SK-N-SH (cell line): ENCODE measurements around the gene LRRC32. TPM values are rescaled to one million over a fixed set of nuclear protein-coding genes. Genes with fewer than 3 reads are reported as not detected.

Experiments used
- CTCF ChIA-PET: fragments of 300-600, 350-600 bp; formaldehyde crosslinking; extraction: SDS; loops from one replicate; lab custom pipeline; 2021; lab: Yijun Ruan, JAX
- POLR2A ChIA-PET: fragments of 350-600 bp; sonication (Branson Sonifier 250); formaldehyde crosslinking; extraction: SDS; loops from one replicate; lab custom pipeline; 2020; ENCODE audit warnings: antibody characterized with exemption, inconsistent platforms; lab: Yijun Ruan, JAX
- DNase-seq: peaks from one replicate; pipeline ENCODE4 v3.0.0; 2012
- H2AFZ ChIP-seq: fragments of 200-600 bp; sonication (generic); 2 replicates; pipeline ENCODE4 v1.8.1; 2016; ENCODE audit warnings: antibody characterized with exemption, mild to moderate bottlenecking, low read depth
- H3F3A ChIP-seq: fragments of 200-600 bp; sonication (generic); replicated peaks from 2 replicates; pipeline ENCODE3; 2016; ENCODE audit warnings: antibody characterized with exemption, mild to moderate bottlenecking; ENCODE audit not compliant: insufficient read depth
- H3K27ac ChIP-seq, 2 experiments: fragments of 200-500 bp in 1 of 2; fragments of 200-600 bp in 1 of 2; sonication (Bioruptor generic) in 1 of 2; sonication (generic), shearing (Covaris generic) in 1 of 2; 2 replicates each; pipeline versions ENCODE4 v1.5.1 to v1.6.1; 2014 to 2016; ENCODE audit warnings: low read depth in 2 of 2, inconsistent platforms in 1 of 2, low read length in 1 of 2, mild to moderate bottlenecking in 1 of 2, mixed read lengths in 1 of 2
- H3K27me3 ChIP-seq: fragments of 200-600 bp; sonication (generic), shearing (Covaris generic); 2 replicates; pipeline ENCODE4 v1.6.1; 2016; ENCODE audit warnings: mixed run types; ENCODE audit not compliant: insufficient read depth
- H3K36me3 ChIP-seq, 2 experiments: fragments of 200-500 bp in 1 of 2; fragments of 200-600 bp in 1 of 2; sonication (Bioruptor generic) in 1 of 2; sonication (generic) in 1 of 2; replicated peaks in 1 of 2; 2 replicates each; pipeline versions ENCODE3 to v1.5.1; 2014 to 2016; ENCODE audit warnings: low read length in 1 of 2, mild to moderate bottlenecking in 1 of 2; ENCODE audit not compliant: insufficient read depth in 2 of 2, control insufficient read depth in 1 of 2
- H3K4me1 ChIP-seq, 2 experiments: fragments of 200-500 bp in 1 of 2; fragments of 200-600 bp in 1 of 2; sonication (Bioruptor generic) in 1 of 2; sonication (generic), shearing (Covaris generic) in 1 of 2; 2 replicates each; pipeline versions ENCODE4 v1.5.1 to v1.6.1; 2014 to 2016; ENCODE audit warnings: low read depth in 1 of 2, low read length in 1 of 2, mixed run types in 1 of 2; ENCODE audit not compliant: insufficient read depth in 2 of 2, control insufficient read depth in 1 of 2
- H3K4me2 ChIP-seq: fragments of 200-600 bp; sonication (generic), shearing (Covaris generic); 2 replicates; pipeline ENCODE4 v1.6.1; 2017; ENCODE audit warnings: mixed run types
- H3K4me3 ChIP-seq, 2 experiments: fragments of 200-500 bp in 1 of 2; fragments of 200-600 bp in 1 of 2; sonication (Bioruptor generic) in 1 of 2; sonication (generic), shearing (Covaris generic) in 1 of 2; 2 replicates each; pipeline versions ENCODE4 v1.5.1 to v1.8.1; 2014 to 2016; ENCODE audit warnings: low read depth in 2 of 2, inconsistent platforms in 1 of 2, low read length in 1 of 2, mild to moderate bottlenecking in 1 of 2, mixed read lengths in 1 of 2, moderate library complexity in 1 of 2
- H3K79me2 ChIP-seq: fragments of 200-600 bp; sonication (generic); 2 replicates; pipeline ENCODE4 v1.8.1; 2017; ENCODE audit warnings: mild to moderate bottlenecking; ENCODE audit not compliant: insufficient read depth
- H3K9ac ChIP-seq: fragments of 200-600 bp; sonication (generic); 2 replicates; pipeline ENCODE4 v1.6.1; 2017; ENCODE audit warnings: mixed run types
- H3K9me2 ChIP-seq: fragments of 200-600 bp; sonication (generic); 2 replicates; pipeline ENCODE4 v1.6.1; 2017; ENCODE audit warnings: mixed run types
- H3K9me3 ChIP-seq: fragments of 200-600 bp; sonication (generic); 2 replicates; pipeline ENCODE4 v1.6.1; 2017; ENCODE audit warnings: mixed run types, mild to moderate bottlenecking, moderate library complexity
- H4K20me1 ChIP-seq: fragments of 200-600 bp; sonication (generic); 2 replicates; pipeline ENCODE4 v1.6.1; 2017; ENCODE audit warnings: mild to moderate bottlenecking, mixed run types; ENCODE audit not compliant: insufficient read depth
- ELF1 ChIP-seq: IDR thresholded peaks from 2 replicates; pipeline ENCODE4 v1.4.0; 2012
- EP300 ChIP-seq, 2 experiments: IDR thresholded peaks; 2 replicates each; pipeline versions ENCODE4 v1.4.0 to v1.6.1; 2012; ENCODE audit warnings: borderline replicate concordance in 1 of 2, low read depth in 1 of 2, low read length in 1 of 2
- FOSL2 ChIP-seq: IDR thresholded peaks from 2 replicates; pipeline ENCODE4 v1.4.0; 2012; ENCODE audit warnings: low read depth, mild to moderate bottlenecking, moderate library complexity, borderline replicate concordance
- FOXJ3 ChIP-seq: sonication (generic); formaldehyde crosslinking; IDR thresholded peaks from 2 replicates; pipeline ENCODE4 v1.5.1; 2020; ENCODE audit warnings: mild to moderate bottlenecking, missing genetic modification reagents
- GABPA ChIP-seq: IDR thresholded peaks from 2 replicates; pipeline ENCODE4 v1.4.0; 2012; ENCODE audit warnings: low read depth, mild to moderate bottlenecking
- GATA2 ChIP-seq: sonication (generic); formaldehyde crosslinking; IDR thresholded peaks from 2 replicates; pipeline ENCODE4 v1.5.0; 2020; ENCODE audit warnings: mild to moderate bottlenecking, missing genetic modification reagents
- MEF2A ChIP-seq: IDR thresholded peaks from 2 replicates; pipeline ENCODE4 v1.4.0; 2012; ENCODE audit warnings: low read depth, borderline replicate concordance
- NFIC ChIP-seq: IDR thresholded peaks from 2 replicates; pipeline ENCODE4 v1.4.0; 2012; ENCODE audit warnings: borderline replicate concordance
- PBX3 ChIP-seq: IDR thresholded peaks from 2 replicates; pipeline ENCODE4; 2012
- RCOR1 ChIP-seq: fragments of 150-350 bp; IDR thresholded peaks from 2 replicates; pipeline ENCODE4 v1.6.1; 2017; ENCODE audit warnings: antibody characterized with exemption, low read length
- REST ChIP-seq: IDR thresholded peaks from 2 replicates; pipeline ENCODE4 v1.6.1; 2012; ENCODE audit warnings: mild to moderate bottlenecking, low read depth, low read length, moderate library complexity
- RFX5 ChIP-seq: IDR thresholded peaks from 2 replicates; pipeline ENCODE4 v1.6.1; 2012; ENCODE audit warnings: mild to moderate bottlenecking, improper control_type of control experiment, low read length
- TEAD4 ChIP-seq: IDR thresholded peaks from 2 replicates; pipeline ENCODE4 v1.4.0; 2012; ENCODE audit warnings: mild to moderate bottlenecking, borderline replicate concordance; ENCODE audit not compliant: insufficient read depth
- WGBS: methylation state at CpG from one replicate; pipeline ENCODE4 v1.1.6; 2017; ENCODE audit warnings: low lambda C conversion rate; 5-methylcytosine and 5-hydroxymethylcytosine counted together
- polyA plus RNA-seq, 3 experiments: library from polyadenylated mRNA; depleted of rRNA; stranded (reverse); fragments of >200 nt; gene quantifications; 2 replicates each; pipeline ENCODE4 v1.2.3, GENCODE V29; 2012

The LRRC32 gene
- polyA plus RNA-seq, 1 of the 3 experiments (the other 2 are of a cell fraction), result 0.43 TPM

- no peak for TF ChIP-seq FOSL2
- TF ChIP-seq, all 33 proteins: peak for 6
Observed at GRCh38 chr11:76610871-76611475, 59.6 kb downstream of the LRRC32 start (continued).

GRCh38 chr11:76610371-76610770 is 60.2 kb downstream of the LRRC32 start:
- peak overlapping the region in 1 of 2 experiments; percentile 84; a peak in 2 of 4 replicates for H3K27ac ChIP-seq
- CTCF ChIA-PET, result interaction anchor here (0.8 to 3.6 kb wide), 4 partner anchors 12 to 111 kb away, joined by 3 to 25 read pairs (median 4); no protein-coding TSS in a partner anchor

More at GRCh38 chr11:76610371-76610770, 60.2 kb downstream of the LRRC32 start:
- POLR2A ChIA-PET, result no interaction called here
- H3K9ac ChIP-seq, result no peak overlapping the region
- no peaks in the 10 kb centered on the region for H3K9me2 ChIP-seq
- no peaks in the 10 kb centered on the region for H3K79me2 ChIP-seq
- H3K4me1 ChIP-seq, result peaks cover 0 to 49% of the 10 kb centered on the region in 2 experiments; a peak in 1 of 4 replicates
- DNase-seq, result peak; percentile 35
- no peaks in the 10 kb centered on the region for H3K36me3 ChIP-seq
- no peak overlapping the region for H3K4me3 ChIP-seq
- TF ChIP-seq EP300 (IDR thresholded peaks at IDR 0.05; ENCODE audit: borderline replicate concordance in 1 of 2, low read depth in 1 of 2, low read length in 1 of 2) (no peak), MEF2A (no peak), RCOR1 (no peak), NFIC (no peak), GABPA (no peak), ELF1 (no peak), FOXJ3 (CRISPR knock-in tag) (no peak), RFX5 (no peak), GATA2 (no peak), REST (no peak), TEAD4 (no peak), PBX3 (no peak)
- 91% methylated on average over 3 of the region's 4 CpGs for WGBS
- no peak overlapping the region for H3K4me2 ChIP-seq
- H3F3A ChIP-seq, result no peaks in the 10 kb centered on the region
- no peaks in the 10 kb centered on the region for H3K9me3 ChIP-seq
- no peak overlapping the region for H2AFZ ChIP-seq
- H4K20me1 ChIP-seq, result no peaks in the 10 kb centered on the region
- H3K27me3 ChIP-seq, result no peaks in the 10 kb centered on the region
